Activated T-cell treated with anti-CD3 and anti-CD28 coated beads, Interleukin-2, amount 50 U/mL, for 1 hour (primary cell): Measurements from ENCODE around the gene THPO.
A peak's percentile ranks its signal among the peaks of the same experiment; 100 is the strongest.

Source experiments
- DNase-seq: peaks from one replicate; pipeline ENCODE4 v3.0.0-alpha.2; 2020

Gene THPO

DNA sequence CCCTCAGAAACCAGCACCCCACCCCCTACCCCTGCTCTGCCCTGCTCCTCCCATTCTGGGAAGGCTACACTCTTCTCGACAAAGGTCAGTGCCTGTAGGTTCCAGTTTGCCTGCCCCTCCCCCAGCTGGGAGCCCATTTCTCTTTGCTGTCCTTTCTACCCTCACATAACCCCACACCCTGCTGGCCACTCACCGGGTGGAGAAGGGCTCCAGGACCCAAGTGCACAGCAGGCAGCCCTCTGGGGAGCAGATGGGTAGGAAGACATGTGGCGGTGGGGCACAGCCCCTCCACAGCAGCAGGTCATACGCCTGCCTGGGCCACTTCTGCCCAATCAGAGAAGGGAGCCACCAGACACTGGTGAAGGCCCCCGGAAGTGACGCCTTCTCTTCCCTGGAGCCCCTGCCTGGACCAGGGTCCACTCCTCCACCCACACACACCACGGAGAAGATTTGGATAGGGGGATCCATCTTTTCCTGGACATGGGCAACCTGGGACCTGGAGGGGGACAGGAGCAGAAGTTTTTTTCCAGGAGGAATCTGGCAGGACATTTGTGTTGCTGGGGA, at the start of gene THPO:
Gene THPO (minus strand): TSS at position 326 of the 564 bp plus-strand sequence. CDS start 1,948 bp downstream, outside the sequence.
- DNase-seq, result no peak

DNA sequence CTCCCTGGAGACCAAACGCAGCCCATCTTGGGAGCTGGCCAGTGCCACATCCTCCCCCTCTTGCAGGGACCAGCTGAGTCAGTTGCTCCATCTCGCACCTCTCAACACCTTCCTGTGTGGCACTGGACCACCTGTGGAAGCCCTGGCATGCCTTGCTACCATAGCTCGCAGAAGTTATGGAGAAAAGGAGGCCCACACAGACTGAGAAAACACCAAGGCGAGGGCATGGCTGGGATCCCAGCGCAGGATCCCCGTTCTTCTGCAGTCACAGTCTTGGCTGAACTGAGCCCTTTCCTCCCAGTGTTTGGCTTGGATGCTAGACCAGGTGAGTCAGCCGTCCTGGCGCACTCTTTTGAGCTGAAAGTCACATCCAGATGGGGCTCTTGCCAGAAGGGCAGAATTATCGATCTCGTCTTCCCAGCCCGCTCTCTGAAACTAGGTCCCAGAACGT, 48.7 kb upstream of the THPO start:
- DNase-seq, result no peak

DNA sequence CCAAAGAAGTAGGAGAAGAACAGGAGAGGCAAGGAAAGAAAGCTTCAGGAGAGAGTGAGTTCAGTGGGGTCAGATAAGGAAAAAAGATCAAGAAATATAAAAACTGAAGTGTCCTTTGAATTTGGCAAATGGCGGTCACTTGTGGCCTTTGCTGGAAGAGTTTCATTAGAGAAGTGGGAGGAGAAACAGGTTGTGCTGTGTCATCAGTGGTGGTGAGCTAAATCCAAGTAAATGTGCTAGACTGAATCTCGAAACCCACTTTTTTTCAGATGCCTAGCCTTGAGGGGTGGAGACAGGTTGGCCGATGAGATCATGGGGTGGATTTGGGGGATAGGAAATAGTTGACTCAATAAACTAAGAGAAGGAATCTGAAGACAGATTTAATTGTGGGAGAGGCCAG, 45.6 kb upstream of the THPO start:
- DNase-seq, result no peak

DNA sequence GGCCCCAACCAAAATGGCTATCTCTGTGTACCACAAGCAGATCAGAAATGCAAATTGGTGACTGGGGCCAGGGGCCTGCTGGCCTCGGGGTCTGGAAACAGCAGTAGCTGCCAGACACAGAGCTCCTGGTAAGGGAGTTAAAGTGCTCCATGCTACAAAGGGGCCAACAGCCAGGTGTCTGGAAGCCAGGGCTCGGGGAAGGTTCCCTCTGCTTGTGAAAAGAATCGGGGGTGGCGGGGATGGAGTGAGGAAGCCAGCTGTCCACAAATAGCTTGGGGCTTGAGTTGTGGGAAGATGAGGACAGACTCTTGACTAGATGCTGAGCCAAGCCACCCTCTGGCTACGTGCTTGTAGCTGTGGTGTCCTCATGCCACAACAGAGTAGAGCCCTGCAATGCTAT, 41.2 kb upstream of the THPO start:
- DNase-seq, result no peak

GRCh38 chr3:184417619-184418327, 39.8 kb upstream of the THPO start:
- peak; percentile 72 for DNase-seq

GRCh38 chr3:184415203-184415490, 37.1 kb upstream of the THPO start:
- no peak for DNase-seq

GRCh38 chr3:184414418-184415202, 36.6 kb upstream of the THPO start:
- DNase-seq, result no peak

GRCh38 chr3:184409946-184410500, 32.0 kb upstream of the THPO start:
- no peak for DNase-seq

- no peak for DNase-seq
Observed at GRCh38 chr3:184409331-184409926, 31.4 kb upstream of the THPO start.

DNA sequence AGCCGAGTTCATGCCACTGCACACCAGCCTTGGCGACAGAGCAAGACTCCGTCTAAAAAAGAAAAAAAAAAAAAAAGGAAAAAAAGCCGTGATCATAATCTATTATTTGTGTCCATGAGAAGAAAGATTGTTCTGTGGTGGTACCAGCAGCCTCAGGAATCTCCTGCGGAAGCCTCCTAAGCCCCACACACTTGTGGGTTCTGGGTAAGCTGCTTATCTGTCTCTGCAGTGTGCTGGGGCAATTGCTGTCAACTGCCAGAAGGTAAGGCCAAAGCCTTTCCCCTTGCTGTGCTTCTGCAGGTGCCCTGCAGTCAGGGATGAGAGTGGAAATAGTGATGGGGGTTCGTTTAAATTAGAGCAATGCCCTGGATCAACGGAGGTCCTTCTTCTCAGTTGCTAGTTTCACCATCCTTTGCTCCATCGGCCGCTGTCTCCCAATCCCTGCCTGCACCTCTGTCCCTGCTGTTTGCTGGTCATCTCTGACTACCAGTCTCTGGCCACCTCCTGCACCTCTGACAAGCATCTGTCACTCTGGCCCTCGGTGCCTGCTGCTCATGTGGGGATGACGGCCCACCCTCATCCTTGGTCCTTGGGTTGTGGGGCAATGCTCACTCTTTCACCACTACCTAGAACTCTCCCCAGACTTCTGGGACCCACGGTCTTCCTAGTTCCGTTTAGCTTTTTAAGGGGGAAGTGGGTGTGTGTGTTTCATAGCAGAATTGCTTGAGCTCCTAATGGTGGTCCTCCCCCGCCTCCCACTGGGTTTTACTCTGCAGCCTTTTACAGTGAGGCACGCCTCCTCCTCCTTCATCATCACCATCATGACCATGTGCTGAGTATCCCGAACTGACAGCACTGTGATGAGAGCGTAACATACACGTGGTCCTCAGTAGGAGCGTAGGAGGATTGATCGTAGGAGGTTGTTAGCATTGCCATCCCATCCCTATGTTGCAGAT, 27.3 kb upstream of the THPO start:
- no peak for DNase-seq

DNA sequence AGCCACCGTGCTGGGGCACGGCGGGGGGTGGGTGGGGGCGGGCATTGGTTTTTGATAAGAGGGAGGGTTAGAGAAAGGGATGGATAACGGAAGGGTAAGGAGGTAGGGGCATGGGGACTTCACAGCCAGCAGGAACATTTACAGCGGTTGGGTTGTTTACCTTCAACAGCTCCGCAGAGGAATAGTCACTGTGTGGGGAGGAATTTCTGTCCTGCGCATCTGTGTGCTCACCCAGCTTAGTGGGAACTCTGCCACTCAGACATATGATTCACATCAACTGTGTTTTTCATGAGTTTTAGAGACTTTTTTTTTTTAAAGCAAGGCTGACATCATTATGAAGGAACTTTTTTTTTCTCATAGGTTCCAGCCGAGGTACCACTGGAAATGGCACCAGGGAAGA, 21.4 kb upstream of the THPO start:
- DNase-seq, result no peak

- no peak for DNase-seq
Observed at GRCh38 chr3:184395320-184395660, 17.3 kb upstream of the THPO start.

GRCh38 chr3:184391266-184391665, 13.3 kb upstream of the THPO start:
- DNase-seq, result no peak

- no peak for DNase-seq
Observed at GRCh38 chr3:184389935-184390528, 12.0 kb upstream of the THPO start.

- no peak for DNase-seq
Observed at GRCh38 chr3:184389384-184389783, 11.4 kb upstream of the THPO start.

- no peak for DNase-seq
Observed at GRCh38 chr3:184388936-184389230, 10.9 kb upstream of the THPO start.

GRCh38 chr3:184388164-184388935, 10.3 kb upstream of the THPO start:
- DNase-seq, result no peak

GRCh38 chr3:184387174-184387714, 9.2 kb upstream of the THPO start:
- DNase-seq, result no peak

- DNase-seq, result no peak
Observed at GRCh38 chr3:184386047-184386806, 8.2 kb upstream of the THPO start.

DNA sequence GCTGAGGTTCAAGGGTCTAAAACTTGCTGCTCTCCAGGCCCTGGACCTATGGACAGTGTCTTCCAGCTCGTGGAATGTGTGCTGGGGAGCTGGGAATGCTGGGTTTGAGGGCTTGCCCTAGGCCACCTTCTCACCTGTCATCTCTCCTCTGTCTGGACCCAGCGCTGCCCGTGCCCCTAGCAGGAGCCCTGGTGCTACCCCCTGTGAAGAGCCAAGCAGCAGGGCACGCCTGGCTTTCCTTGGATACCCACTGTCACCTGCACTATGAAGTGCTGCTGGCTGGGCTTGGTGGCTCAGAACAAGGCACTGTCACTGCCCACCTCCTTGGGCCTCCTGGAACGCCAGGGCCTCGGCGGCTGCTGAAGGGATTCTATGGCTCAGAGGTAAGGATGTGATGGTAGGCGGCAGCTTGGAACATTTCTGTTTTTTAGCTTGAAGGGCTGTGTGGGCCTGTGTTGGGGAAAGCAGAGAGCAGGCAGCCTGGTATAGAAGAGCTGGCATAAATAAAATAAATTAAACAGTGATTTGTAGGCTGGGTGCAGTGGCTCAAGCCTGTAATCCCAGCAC, 6.9 kb upstream of the THPO start:
- DNase-seq, result no peak
